Panc1 (cell line): ENCODE results near the gene DACH2.
A peak's percentile ranks its signal among the peaks of the same experiment; 100 is the strongest.

ENCODE experiments used
- POLR2AphosphoS5 ChIP-seq: IDR thresholded peaks from 2 replicates; pipeline ENCODE4 v1.6.1; 2012; ENCODE audit warnings: mild to moderate bottlenecking, low read depth, low read length, moderate library complexity
- SIN3A ChIP-seq: IDR thresholded peaks from 2 replicates; pipeline ENCODE4 v1.6.1; 2012; ENCODE audit warnings: low read depth, mild to moderate bottlenecking, low read length, moderate library complexity, borderline replicate concordance; ENCODE audit not compliant: insufficient read depth
- TCF7L2 ChIP-seq: IDR thresholded peaks from 2 replicates; pipeline ENCODE4 v1.6.1; 2011; ENCODE audit warnings: mild to moderate bottlenecking, low read depth, low read length, inconsistent platforms
- TF ChIP-seq, protein P1 (sequence below): fragments of 450-650 bp; IDR thresholded peaks from 2 replicates; pipeline ENCODE4 v1.5.1; 2017; ENCODE audit warnings: mild to moderate bottlenecking
- TF ChIP-seq, protein P2 (sequence below), 2 experiments: IDR thresholded peaks; 2 replicates each; pipeline ENCODE4 v1.6.1; 2011 to 2012; ENCODE audit warnings: low read depth in 2 of 2, control low read depth in 1 of 2, low read length in 1 of 2, mild to moderate bottlenecking in 1 of 2, moderate library complexity in 1 of 2; ENCODE audit not compliant: insufficient read depth in 1 of 2

DNA sequence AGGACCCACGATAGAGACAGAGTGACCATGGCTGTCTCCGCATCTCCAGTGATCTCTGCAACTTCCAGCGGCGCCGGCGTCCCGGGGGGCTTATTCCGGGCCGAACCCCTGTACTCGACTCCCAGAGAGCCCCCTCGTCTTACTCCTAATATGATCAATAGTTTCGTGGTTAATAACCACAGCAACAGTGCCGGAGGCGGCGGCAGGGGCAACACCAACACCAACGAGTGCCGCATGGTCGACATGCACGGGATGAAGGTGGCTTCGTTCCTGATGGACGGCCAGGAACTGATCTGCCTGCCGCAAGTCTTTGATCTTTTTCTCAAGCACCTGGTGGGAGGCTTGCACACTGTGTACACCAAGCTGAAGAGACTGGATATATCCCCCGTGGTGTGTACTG lies 343 bp downstream of the DACH2 start:
- TF ChIP-seq, protein P1, sequence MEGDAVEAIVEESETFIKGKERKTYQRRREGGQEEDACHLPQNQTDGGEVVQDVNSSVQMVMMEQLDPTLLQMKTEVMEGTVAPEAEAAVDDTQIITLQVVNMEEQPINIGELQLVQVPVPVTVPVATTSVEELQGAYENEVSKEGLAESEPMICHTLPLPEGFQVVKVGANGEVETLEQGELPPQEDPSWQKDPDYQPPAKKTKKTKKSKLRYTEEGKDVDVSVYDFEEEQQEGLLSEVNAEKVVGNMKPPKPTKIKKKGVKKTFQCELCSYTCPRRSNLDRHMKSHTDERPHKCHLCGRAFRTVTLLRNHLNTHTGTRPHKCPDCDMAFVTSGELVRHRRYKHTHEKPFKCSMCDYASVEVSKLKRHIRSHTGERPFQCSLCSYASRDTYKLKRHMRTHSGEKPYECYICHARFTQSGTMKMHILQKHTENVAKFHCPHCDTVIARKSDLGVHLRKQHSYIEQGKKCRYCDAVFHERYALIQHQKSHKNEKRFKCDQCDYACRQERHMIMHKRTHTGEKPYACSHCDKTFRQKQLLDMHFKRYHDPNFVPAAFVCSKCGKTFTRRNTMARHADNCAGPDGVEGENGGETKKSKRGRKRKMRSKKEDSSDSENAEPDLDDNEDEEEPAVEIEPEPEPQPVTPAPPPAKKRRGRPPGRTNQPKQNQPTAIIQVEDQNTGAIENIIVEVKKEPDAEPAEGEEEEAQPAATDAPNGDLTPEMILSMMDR = no peak
- TF ChIP-seq SIN3A (no peak), POLR2AphosphoS5 (no peak), TCF7L2 (peak; percentile 85)
- TF ChIP-seq, protein P2, sequence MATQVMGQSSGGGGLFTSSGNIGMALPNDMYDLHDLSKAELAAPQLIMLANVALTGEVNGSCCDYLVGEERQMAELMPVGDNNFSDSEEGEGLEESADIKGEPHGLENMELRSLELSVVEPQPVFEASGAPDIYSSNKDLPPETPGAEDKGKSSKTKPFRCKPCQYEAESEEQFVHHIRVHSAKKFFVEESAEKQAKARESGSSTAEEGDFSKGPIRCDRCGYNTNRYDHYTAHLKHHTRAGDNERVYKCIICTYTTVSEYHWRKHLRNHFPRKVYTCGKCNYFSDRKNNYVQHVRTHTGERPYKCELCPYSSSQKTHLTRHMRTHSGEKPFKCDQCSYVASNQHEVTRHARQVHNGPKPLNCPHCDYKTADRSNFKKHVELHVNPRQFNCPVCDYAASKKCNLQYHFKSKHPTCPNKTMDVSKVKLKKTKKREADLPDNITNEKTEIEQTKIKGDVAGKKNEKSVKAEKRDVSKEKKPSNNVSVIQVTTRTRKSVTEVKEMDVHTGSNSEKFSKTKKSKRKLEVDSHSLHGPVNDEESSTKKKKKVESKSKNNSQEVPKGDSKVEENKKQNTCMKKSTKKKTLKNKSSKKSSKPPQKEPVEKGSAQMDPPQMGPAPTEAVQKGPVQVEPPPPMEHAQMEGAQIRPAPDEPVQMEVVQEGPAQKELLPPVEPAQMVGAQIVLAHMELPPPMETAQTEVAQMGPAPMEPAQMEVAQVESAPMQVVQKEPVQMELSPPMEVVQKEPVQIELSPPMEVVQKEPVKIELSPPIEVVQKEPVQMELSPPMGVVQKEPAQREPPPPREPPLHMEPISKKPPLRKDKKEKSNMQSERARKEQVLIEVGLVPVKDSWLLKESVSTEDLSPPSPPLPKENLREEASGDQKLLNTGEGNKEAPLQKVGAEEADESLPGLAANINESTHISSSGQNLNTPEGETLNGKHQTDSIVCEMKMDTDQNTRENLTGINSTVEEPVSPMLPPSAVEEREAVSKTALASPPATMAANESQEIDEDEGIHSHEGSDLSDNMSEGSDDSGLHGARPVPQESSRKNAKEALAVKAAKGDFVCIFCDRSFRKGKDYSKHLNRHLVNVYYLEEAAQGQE (IDR thresholded peaks at IDR 0.05; ENCODE audit: insufficient read depth in 1 of 2, low read depth in 2 of 2, low read length in 1 of 2) = no peak
